HCEC 1CT (cell line): ENCODE results near the gene AKIP1.
"Not testable (repeated sequence)": the region's sequence is repeated elsewhere in the genome, so short reads cannot be mapped to it uniquely, and the experiment has no call there.

Experiments
- DNase-seq: peaks from one replicate; pipeline ENCODE4 v3.0.0-alpha.2; 2017

AKIP1 gene

DNA sequence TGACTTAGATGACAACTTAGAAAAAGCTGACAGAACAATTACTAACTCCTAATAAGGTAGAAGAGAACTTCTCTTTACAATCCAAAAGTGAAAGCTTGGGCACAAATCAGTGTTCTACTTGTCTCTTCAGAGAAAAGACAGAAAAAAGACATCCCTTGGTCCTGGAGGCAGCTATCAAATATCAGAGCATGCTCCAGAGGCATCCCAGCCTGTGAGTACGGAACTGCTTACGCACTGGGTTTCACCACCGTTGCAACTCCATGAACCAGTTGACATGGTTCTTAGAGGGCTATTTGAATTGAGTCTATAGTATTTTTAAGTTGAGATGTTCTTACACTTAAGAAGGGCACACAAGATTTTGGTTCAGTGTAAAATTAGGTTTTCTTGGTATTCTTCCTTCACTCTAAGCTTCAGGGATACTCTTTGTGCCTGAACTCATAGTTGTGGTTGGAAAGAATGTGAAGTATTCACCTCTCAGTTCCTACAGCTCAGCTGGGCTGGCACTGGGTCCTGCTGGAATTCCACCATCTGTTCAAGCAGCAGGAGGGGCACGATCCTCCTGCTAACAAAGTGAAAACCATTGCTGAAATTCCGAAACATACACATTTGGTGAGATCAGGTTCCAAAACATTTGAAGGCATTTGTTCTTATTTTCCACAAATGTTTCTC lies 6.3 kb downstream of the AKIP1 start:
- peak; percentile 87 for DNase-seq

DNA sequence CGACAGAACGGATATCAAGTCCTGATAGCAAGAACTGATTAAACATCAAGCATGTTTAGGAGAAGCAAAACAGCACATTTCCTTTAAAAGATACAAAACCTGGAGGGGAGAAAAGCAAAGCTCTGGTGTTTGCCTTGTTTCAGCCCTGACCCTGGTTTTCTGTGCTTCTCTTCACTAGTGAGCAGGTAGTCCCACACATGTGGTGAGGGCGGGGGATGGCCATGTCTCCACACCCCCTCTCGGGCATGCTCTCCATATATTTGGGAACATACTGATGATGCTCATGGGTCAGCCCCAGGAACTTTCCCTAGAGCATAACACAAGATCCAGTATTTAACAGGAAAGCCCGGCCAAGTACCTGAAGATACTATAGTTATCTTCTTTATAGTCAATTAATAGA lies 11.7 kb downstream of the AKIP1 start:
- DNase-seq = no peak

DNA sequence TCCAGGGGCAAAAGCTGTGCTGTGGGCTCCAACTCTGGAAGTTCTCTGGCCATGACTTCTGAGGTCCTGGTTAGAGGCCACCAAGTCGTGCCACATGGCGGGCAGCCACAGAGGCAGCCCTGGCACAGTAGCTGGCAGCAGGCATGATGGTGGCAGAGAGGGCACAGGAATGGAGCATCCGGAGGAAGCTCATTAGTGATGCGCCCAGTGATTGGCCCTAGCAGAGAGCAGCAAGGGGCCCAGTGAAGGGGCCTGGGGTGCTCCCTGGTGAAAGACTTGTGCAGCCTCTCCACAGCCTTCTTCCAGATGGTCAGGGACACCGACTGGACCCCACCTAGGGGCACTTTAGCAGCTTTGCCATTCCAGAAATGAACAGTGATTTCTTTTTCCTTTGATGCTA lies 14.7 kb downstream of the AKIP1 start:
- DNase-seq = no peak

DNA sequence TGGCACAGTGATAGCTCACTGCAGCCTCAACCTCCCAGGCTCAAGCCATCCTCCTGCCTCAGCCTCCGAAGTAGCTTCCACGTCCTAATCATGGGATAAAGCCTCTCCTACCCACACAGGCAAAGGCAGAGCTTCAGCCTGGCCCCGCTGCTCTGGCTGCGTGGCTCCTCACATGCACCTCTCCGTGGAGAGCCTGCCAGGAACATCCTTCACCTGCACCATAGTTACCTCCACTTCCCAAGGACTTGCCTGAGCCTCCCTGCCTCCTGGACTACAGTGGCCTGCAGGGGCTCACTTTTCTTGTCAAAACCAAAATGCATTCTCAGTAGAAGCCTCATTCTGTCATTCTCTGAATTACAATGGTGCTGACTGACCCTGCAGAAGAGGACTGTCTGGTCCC lies 15.2 kb downstream of the AKIP1 start:
- no peak for DNase-seq

DNA sequence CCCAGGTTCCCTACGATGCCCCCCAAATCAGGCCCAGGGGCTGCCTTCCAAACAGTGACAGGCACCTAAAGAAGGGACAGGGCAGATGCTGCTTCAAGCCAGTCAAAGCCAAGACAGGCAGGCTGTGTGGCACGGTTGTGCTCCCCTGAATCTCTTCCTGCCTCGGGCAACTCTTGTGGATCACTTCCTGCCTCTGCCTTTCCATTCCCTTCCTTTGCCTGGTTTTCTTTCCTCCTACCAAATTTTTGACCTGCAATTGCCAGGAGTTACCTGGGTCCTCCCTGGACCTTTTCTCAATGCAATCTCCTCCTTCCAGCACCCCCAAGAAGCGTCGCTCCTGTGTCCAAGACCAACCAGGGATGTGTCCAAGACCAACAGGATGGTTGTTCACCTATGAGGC lies 16.2 kb downstream of the AKIP1 start:
- no peak for DNase-seq

DNA sequence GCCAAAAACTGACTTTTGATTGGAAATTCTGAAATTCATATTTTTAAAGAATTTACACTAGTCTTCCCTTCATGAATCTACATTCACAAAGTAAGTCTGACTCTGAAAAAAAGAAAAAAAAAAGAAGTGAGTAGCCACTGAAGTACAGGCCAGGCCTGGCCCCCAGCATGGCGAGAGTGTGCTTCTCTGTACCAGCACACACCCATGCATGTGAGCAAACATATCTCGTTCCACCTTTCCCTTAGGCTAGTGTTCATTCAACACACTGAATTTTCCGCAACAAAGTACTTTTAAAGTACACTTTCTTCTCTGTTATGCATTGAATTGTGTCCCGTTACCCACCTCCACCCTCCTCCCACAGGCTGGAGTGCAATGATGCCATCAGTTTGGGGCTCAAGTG lies 17.2 kb downstream of the AKIP1 start:
- DNase-seq = no peak

DNA sequence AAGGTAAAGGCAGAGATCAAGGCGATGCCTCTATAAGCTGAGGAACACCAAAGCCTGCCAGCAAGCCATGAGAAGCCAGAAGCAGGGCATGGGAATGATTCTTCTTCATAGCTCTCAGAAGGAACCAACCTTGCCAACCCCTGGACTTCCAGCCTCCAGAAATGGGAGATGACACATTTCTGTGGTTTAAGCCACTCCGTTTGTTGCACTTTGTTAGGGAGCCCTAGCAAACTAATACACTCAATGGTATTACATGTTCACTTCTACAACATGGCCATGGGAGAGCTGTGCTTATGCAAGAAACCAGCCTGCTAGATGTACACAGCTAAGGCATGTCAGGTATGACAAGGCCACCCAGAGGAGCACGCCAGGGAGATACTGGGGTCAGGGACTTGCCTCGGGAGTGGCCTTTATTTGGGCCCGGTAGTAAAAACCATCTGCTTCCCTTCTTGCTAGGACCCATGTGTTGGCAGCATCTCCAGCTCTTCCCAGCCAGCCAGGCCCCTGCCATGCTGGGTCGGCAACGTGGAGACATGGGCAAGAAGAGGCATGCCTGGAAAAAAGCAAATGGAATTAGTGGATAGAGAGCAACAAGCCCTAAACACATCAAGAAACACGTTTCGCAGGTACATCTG lies 18.1 kb downstream of the AKIP1 start:
- DNase-seq = no peak

DNA sequence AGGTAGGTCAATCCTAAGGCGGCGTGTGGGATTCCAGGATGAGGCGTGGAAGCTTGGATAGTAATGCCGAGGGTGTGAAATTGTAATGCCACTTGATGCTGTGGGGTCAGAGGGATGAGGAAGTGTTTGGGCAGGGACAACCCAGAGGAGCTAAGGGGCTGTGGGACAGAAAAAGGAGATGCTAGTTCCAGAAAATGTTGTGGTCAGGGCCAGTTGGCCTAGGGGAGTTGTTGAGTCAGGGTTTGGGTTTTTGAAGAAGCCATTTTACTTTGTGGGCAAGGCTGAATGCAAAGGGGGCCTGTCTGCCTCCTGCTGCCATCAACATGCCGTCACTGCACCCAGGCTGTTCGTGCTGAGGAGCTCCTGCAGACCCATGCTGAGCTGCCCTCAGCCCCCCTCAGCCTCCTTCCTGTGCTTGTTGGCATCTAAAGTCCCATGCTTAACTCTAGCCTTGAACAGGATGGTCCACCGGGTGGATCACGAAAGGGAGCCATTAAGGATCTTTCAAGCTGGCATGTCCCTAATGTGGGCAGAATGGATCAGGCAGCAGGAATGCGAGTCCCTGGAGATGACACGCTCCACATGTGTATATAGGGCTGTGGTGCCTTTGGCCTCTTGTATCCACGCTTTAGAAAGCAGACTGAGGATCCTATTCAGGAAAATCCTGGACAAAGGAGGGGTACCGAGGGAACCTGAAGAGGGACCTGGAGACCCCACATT lies 19.6 kb downstream of the AKIP1 start:
- DNase-seq = no peak

DNA sequence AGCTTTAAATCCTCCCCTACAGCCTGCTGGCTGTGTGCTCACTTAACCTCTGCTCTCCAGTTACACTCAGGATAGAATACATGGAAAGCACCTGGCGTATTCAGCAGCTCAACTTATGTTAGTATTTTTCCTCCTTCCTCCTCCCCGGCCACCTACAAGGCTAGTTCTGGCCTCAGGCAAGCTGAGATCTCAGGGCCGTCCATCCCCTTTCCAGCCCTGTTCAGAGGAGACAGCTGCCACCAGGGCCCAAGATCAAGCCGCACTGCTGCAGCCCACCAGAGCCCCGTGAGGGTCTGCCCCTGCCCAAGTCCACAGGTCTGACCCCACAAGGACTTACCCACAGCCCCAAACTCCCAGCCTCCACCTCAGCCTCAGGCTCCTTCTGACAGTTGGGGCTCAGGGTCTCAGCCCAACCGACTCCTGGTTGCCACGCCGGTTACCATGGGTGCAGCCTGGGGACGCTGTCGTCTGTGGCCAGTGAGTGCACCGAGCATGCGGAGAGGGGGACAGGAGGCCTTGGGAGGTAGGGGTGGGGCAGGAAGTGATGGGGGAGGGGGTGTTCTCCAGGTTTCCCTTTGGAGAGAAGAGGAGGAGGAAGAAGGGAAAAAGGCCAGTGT lies 21.7 kb downstream of the AKIP1 start, which contains the start of gene C11orf16:
Gene C11orf16, minus strand, starts transcription at position 384 of the 617 bp plus-strand sequence. CDS start 639 bp downstream, outside the sequence.
- no peak for DNase-seq

DNA sequence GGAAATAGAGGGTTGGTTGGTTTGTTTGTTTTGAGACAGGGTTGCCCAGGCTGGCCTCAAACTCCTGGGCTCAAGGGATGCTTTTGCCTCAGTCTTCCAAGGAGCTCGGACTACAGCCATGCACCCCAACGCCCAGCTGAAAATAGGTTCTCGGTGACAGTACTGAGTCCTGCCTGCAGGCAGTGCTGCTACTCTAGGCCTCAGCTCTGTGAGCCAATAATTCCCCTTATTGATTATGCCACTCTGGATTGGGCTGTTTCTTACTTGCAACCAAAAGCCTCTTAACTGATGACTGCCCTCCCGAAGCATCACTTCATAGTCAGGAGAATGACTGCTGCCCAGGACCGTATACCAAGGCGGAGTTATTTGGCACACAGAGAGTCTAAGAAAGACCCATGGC lies 22.9 kb downstream of the AKIP1 start:
- no peak for DNase-seq

DNA sequence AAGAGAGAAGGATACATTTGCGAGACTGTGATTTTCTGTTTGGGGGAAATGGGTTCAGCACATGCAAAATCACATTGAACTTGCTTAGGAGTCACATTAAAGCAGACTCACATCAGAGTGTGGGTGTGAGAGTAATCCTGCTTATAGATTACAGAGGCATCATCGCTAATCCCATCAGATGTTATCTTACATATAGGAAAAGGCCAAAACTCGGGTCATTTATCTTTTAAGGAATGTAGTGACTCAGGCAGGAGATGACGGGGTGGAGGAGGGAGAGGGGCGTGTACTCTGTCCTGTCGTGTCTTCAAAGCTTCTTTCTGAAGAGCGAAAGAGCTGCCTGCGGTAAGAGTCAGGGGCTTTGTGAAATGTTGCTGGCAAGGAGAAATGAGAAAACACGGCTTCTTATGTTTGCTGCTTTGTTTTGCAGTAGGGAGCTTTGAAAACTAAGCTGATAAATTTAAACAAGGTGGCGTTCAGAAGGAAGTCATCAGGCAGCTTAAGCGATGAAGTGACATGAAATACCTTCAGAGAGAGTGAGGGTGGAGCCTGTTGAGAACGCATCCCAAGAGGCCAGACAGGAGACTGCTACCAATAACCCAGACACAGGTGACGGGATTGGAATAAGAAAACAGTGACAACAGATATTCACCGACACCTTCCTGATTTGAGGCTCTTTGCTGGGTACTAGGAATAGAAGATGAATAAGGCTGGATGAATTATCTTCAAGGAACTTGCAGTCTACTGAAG lies 23.9 kb downstream of the AKIP1 start:
- DNase-seq = peak; percentile 81

DNA sequence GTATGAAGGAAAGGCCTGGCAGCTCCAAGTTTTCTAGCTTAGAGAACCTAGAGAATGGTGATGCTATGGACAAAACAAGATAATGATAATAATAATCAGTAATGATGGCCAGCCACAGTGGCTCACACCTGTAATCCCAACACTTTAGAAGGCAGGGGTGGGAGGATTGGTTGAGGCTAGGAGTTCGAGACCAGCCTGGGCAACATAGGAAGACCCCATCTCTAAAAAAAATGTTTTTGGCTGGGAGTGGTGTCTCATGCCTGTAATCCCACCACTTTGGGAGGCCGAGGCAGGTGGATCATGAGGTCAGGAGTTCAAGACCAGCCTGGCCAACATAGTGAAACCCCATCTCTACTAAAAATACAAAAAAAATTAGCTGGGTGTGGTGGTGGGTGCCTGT lies 24.8 kb downstream of the AKIP1 start:
- DNase-seq = not testable (repeated sequence)

DNA sequence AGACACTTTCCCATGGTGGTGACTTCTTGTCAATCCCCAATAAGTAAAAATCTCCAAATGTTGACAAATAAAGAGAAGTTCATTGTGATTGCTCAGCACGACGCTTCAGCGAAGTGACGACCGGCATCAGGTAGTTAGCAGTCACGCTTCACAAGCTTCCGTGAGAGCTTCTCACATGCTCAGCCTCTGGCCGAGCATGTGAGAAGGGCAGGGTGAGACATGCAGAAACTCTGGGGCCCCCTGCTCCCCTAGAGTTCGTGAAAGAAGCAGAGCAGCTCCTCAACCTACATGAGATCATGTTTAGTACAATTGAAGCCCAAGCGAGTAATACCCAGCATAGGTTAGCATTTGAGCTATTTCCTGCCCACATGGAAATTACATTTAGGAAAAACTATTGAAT lies 26.2 kb downstream of the AKIP1 start:
- no peak for DNase-seq

DNA sequence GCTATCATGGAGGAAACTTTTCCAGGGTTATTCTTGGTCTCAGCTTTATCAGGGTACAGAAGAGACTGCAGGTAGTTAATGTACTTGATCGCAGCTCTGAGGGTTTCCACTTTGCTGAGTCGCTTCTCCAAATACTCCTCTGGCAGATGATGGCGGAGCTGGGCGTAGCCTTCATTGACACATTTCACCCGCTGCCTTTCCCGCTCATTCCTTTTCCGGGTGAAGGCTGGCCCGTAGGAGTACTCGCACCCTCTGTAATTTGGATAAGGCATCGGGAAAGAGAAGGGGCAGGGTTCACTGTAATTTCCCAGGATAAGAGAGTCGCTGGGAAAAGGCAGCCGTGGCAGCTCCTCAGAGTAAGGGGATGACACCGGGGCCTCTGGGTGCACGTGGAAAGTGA lies 26.7 kb downstream of the AKIP1 start:
- no peak for DNase-seq

DNA sequence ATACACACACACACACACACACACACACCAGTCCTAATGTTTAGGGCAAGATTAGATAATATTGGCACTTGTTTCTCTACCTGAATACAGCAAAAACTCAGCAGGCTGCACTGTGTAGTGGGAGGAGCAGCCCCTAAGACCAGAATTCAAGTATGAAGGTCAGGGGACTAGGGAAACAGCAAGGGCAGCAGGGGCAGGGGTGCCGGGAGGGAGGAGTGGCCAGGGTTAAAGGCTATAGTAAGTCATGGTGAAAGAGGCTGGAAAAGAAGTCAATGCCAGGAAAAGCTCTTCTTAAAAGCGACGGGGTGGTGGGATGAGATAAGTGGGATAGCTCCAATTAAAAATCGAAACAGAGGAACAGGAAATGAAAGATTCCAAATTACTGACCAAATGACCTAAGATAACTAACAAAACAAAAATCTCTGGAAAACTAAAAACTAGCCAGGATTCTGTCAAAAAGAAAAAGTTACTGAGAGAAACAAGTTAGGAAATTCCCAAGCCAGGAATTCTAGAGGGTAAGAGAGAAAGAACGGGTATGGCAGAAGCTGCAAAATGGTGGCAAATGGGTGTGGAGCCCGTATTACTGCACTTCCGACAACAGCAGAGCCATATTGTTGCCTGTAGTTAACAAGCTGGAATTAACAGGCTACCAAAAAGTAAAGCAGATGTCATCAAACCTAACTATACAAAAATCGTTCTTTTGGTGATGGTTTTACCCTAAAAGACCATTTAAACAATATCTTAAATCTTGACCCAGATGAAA lies 30.5 kb downstream of the AKIP1 start:
- no peak for DNase-seq

DNA sequence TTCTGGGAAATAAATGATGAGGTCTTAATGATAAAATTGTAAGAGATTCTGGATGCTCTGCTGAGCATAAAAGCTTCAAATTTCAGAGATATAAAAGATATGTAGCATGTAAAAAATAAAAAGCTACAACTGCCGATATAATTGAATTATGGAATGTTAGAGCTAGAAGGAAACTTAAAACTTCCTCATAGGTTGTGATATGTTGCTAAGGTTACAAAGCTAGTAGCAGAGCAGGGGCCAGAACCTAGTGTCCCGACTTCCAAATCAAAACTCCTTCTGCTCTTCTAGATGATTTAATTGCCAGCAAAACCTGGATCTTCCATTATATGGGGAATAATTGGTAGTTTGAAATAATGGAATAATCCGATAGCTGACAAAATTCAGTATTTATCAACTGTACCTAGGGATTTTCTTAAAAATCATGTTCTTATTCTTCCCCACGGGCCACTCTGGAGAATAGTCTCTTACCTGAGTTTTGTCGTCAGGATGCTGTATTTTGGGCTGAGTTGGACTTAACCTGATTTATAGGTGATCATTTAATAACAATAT lies 31.6 kb downstream of the AKIP1 start, which contains the start of gene ASCL3:
Gene ASCL3, minus strand, starts transcription at position 499 of the 549 bp plus-strand sequence. CDS start 4,855 bp downstream, outside the sequence.
- DNase-seq = no peak

DNA sequence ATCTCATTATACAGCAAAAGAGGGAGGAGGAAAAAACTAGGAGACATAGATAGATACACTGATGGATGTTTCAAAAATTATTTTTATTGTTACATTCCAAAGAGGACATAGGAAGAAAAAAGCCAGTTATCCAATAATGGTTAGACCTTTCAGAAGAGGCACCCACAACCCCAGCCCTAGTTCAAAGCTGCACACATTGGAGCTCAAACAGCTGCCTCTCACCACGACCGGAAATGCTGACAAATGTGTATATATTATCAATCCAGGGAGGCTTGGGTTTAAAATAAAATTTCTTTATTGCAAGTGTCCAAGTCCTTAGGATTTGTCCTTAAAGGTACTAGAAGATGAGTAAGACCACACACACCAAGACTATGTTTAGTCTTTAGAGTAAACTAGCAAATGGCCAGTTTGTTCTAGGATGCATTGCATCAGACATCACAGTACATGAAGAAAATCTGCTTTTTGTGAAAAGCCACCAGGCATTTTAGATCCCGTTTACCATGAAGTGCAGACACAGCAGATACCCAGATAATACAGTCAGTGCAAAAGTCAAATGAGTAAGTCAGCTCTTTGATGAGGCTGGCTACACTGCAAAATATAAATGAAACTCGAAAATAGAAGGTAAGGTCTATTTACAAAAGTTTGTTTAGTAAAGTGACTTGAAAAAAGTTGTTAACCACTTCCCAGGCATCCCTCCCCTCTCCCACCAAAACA lies 36.4 kb downstream of the AKIP1 start:
- DNase-seq = peak; percentile 61

DNA sequence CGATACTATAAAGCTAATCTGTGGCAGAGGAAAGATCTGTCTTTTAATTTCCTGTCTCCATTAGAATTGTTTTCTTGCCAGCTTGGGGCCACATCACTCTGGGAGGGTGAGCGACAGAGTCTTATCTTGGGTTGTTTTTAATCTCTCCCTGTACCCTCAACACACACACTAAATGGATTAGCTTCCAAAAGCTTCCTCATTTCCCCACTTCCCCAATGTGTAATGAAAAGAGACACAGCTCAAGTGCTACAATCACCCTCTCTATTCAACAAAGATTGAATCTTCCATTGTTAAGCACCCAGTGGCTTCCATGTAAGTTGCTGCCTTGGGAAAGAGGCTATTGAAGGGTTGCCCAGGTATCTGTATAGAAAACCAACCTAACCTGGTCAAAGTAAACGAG lies 37.9 kb downstream of the AKIP1 start:
- no peak for DNase-seq

DNA sequence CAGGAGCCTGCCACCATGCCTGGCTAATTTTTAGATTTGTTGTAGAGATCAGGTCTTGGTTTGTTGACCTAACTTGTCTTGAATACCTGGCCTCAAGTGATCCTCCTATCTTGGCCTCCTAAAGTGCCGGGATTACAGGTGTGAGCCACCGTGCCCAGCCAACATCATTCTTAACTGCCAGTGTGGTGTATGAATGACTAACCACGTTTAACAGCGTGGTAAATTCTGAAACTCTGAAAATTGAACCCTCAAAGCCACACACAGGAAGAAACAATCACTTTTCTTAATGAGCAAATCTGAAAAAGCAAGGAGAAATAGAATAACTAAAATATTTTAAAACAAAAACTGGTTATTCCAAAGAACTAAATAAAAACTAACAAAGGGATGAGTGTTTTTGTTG lies 45.9 kb downstream of the AKIP1 start:
- DNase-seq = no peak

DNA sequence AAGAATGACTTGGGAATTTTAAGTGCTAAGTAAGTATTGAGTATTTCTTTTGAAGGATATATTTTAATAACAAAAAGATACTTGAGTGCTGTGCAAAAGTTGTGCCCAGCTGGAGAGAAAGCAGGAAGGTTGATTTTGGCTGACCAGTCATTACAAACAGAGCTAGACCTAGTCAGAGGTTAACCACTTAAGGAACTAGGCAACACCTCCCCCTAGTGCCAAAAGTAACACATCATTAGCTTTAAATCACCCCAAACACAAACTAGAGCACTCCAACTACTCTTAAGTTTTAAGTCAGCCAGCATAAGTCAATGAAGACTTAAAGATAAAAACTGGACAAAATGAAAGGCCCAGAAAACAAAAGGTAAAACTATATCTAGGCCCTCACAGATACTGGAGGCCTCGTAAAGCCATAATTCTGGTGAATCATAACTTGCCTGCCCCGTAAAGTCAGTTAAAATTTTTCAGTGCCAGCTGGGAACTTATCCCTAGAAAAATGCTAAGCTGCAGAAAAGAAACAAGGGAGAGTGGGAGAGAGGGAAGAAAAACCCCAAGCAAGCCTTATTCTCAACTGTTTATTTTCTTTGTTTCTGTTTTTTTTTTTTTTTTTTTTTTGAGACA lies 48.7 kb downstream of the AKIP1 start:
- DNase-seq = peak; percentile 83

DNA sequence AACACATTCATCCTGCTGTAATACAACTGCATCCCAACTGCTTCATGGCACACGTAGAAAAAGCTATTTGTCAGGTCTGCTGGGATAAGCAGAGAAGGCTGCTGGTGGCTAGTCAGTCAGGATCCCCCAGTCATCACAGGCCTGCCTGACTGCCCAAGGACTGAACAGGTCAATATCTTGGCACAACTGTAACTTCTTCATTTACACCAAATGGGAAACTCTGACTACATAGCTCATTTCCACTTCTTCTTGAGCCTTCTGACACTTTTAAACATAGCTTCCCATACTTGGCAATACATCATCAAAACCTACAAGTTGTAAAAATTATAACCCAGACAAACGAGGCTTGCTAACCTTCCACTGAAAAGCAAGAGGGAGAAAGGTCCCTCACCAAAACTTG lies 50.4 kb downstream of the AKIP1 start:
- no peak for DNase-seq
